GM18511 (cell line): ENCODE measurements around the gene PRB3.

ENCODE experiments used
- ATAC-seq: cut with Tn5 transposase; IDR thresholded peaks from one replicate; pipeline ENCODE4 v1.9.1; 2021; ENCODE audit warnings: mild to moderate bottlenecking, moderate library complexity; ENCODE audit not compliant: unreplicated experiment

The PRB3 gene

DNA sequence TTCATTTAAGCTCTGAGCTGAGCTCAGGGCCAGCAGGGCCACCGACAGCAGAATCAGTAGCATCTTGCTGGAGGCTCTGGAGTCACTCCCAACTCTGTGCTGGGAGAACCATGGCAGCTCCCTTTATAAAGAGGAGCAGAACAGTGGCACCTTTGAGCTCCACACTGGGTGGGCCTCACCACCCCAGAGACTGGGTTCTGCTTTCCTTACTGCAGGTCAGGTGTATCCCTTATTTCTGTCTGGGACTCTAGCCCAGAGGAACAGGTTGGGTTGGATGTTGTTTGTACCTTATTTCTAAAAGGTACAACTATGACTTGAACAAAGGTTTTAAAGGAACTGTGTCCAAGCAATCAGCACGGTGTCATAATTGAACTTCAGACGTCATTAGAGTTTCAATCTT lies at the start of gene PRB3:
Gene PRB3 (minus strand): TSS at position 101 of the 400 bp plus-strand sequence. CDS start 38 bp downstream, at position 63.
- no peak for ATAC-seq

DNA sequence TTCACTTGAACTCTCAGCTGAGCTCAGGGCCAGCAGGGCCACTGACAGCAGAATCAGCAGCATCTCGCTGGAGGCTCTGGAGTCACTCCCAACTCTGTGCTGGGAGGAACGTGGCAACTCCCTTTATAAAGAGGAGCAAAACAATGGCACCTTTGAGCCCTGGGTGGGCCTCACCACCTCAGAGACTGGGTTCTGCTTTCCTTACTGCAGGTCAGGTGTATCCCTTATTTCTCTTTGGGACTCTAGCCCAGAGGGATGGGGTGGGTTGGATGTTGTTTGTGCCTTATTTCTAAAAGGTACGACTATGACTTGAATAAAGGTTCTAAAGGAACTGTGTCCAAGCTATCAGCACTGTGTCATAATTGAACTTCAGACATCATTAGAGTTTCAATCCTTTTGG lies 40.8 kb upstream of the PRB3 start, which contains the start of gene PRB4:
Gene PRB4 (minus strand): TSS at position 101 of the 400 bp plus-strand sequence. CDS start 38 bp downstream, at position 63.
- ATAC-seq = no peak

DNA sequence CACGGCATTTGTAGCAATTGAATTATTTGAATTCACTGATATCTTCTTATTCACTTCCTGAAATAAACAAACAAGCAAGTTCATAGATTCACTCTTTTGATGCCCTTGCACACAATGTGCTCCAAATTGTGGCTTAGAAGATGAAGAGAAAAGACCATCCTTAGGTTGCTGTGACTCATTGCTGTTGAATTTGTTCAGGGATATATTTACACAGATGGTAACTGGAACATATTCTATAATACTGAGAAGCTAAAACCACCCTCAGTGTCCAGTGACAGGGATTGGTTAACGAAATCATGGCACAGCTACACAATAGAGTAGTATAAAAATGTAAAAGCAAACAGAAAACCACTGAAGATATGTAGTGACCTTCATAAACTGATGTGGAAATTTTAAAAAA lies 37.6 kb upstream of the PRB3 start:
- no peak for ATAC-seq

DNA sequence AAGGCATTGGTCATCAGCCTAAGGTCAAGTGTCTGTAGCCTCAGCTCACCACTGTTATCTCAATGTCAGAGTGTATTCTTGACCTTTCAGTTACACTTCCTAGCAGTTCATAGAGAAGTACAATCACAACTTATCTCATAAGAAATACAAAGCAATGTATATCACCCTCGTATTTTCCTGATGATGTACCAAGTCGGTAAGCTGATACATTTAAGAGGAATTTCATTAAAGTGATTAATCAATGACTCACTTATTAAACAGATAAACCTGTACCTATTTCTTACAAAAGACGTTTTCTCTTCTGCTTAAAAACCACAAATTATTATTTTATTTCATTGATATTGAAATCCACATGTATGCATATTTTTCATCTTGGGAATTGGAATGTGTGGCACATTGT lies 3.9 kb upstream of the PRB3 start:
- no peak for ATAC-seq

DNA sequence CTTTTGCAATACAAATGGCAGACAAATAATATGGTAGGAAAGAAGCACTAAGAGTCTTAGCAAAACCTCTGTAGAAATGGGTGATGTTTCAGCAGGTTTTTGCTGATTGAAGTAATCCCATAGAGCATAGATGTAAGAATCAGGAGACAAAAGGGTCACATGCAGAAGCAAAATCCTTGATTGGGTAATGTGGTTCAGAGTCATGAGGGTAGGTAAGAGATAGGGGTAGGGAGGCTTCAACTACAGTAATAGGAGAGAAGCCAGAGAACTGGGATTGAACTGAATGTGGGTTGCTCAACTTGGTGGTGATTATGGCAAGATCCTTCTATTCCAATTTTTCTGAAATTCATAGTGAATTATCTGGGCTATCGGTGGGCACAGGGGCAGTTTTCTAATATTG lies 5.0 kb downstream of the PRB3 start:
- no peak for ATAC-seq

DNA sequence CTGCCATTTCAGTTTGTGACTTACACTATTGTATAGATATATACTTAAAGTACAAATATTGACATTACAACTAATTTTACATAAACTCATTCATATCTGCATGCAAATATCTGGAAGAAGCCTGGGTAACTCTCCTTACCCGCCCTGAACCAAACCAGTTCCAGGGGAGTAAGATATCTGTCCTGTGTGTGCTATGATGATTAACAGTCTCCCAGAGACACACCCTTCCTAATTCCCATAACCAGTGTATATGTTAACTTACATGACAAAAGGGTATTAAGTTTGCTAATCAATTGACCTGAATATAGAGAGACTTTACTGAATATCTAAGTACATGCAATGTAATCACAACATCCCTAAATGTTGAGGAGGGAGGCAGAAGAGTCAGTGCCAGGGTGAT lies 23.0 kb downstream of the PRB3 start:
- ATAC-seq = no peak

DNA sequence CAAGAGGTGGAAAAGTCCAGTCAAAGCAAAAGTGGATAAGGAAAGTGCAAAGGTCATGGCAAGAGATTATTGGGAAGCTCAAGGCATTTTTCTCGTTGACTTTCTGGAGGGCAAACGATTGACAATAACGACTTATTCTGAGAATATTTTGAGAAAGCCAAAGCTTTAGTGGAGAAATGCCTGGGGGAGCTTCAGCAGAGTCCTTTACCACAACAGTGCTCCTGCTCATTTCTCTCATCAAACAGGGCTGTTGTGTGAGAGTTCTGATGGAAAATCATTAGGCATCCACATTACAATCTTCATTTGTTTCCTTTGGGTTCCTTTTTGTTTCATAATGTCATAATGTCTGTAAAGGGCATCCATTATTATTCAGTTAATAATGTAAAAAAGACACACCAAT lies 26.9 kb downstream of the PRB3 start:
- no peak for ATAC-seq

DNA sequence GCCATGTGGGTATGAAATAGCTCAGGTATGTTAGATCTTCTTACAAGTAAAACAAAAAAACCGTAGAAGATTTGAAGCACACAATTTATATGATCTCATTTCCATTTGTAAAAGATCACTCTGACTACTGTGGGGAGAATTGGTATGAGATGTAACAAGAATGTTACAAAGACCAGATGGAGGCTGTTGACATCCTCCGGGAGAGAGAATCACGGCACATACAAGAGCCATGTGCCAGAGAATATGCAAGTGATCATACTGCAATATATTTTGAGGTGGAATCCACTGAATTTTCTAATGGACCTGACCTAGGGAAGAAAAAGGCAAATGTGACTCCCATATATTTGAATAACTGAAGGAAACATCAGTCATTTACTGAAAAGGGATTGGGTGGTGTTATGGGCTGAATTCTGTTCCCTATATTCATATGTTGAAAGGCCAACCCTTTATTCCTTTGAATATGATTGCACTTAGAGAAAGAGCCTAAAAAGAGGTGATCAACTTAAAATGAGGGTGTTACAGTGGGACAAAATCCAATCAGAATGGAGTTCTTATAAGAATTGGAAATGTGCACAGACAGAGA lies 29.1 kb downstream of the PRB3 start:
- no peak for ATAC-seq

DNA sequence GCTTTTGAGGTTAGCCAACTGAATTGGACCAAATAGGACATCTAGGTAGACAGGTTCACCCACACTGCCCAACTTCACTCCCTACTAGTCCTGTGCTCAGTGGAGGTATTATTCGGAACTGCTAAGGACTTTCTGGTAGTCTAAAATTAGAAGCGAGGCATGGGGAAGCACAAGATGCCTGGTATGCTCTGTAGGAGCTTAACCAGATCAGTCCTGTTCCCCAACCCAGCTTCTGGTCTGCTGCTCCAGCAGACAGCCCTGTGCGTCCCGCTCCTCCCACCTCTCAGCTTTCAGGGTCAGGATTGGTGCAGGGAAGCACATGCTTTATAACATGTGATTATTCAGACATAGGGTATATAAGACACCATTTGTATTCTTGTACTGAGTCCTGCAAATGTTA lies 31.2 kb downstream of the PRB3 start:
- ATAC-seq = no peak

DNA sequence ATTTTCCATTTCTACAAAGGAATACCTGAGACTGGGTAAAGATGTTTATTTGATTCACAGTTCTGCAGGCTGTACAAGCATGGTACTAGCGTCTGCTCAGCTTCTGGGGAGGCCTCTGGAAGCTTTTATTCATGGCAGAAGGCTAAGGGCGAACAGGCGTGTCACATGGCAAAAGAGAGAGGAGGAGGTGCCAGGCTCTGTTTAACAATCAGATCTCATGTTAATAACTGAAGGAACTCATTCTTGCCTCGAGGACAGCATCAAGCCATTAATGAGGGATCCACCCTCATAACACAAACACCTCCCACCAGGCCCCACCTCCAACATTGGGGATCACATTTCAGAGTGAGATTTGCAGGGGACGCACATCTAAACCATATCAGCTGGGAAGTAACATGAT lies 36.0 kb downstream of the PRB3 start:
- no peak for ATAC-seq

DNA sequence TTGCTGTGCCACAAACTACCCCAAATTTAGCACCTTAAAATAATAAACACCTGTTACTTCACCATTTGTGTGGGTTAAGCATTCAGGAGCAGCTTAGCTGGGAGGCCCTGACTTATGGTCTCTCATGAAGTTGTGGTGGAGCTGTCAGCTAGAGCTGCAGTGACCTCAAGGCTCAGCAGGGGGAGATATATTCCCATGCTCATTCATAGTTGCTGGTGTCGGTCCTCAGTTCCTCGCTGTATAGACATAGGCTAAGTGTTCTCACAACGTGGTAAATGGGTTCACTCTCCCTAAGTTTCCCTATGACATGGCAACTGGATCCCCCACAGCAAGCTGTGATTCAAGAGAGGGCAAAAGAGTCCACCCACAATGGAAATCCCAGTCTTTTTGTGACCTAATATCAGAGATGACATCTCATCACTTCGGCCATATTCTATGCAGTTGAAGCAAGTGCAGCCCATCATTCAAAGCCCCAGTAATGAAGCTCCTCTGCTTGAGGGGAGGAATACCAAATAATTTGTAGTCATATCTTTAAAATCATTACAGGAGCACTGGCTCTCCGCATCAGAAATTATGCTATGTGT lies 41.1 kb downstream of the PRB3 start:
- no peak for ATAC-seq

DNA sequence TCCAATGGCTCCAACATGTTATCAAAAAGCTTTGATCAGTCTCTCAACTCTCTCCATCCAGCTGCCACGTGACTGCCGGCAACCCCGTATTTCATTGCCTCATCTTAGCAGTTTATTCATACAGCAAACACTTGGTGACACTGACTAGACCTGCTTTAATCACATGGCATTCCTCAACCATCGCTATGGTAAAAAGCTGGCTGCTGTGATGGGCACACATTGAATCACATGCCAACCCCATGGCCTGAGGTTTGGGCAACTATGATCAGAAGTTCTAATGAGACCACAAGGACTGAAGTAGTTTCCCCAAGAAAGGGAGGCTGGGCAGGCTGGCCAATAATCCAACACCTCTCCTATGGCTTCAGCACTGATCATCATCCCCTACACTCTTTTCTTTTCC lies 42.1 kb downstream of the PRB3 start:
- ATAC-seq = no peak
